GM12891 (cell line): Measurements from ENCODE around the gene STAT3.
A peak's percentile ranks its signal among the peaks of the same experiment; 100 is the strongest.

Experiments
- POLR2A ChIP-seq: IDR thresholded peaks from 2 replicates; pipeline ENCODE4 v1.6.1; 2011; ENCODE audit warnings: low read depth, low read length, control low read depth
- POLR2AphosphoS5 ChIP-seq: IDR thresholded peaks from 2 replicates; pipeline ENCODE4 v1.6.1; 2011; ENCODE audit warnings: low read depth, low read length, control low read depth
- TAF1 ChIP-seq: IDR thresholded peaks from 2 replicates; pipeline ENCODE4 v1.6.1; 2011; ENCODE audit warnings: low read depth, low read length, control low read depth

- TF ChIP-seq POLR2AphosphoS5 (peak; percentile 53; the same call in 1 of the 2 replicates), TAF1 (0 out of 2 replicates have a peak, but pooled peaks have one; percentile 19), POLR2A (no peak)
Observed at GRCh38 chr17:42275527-42276358, 112.5 kb downstream of the STAT3 start.
